SU-DHL-6 (cell line): ENCODE data around the gene SLC16A8.

ENCODE experiments used
- H2AFZ ChIP-seq: fragments of 200-600 bp; sonication (generic); 2 replicates; pipeline ENCODE4 v1.6.1; 2014; ENCODE audit warnings: low read depth, mild to moderate bottlenecking, moderate library complexity, mixed read lengths, antibody characterized with exemption, low read length; ENCODE audit not compliant: severe bottlenecking
- H3F3A ChIP-seq: fragments of 200-600 bp; shearing (Covaris generic); 2 replicates; pipeline ENCODE4 v1.6.0; 2016; ENCODE audit warnings: antibody characterized with exemption, mild to moderate bottlenecking; ENCODE audit not compliant: insufficient read depth
- H3K27ac ChIP-seq: fragments of 200-600 bp; sonication (generic); 2 replicates; pipeline ENCODE4 v1.5.1; 2016; ENCODE audit warnings: low read depth, mild to moderate bottlenecking, low read length, moderate library complexity, mixed read lengths
- H3K27me3 ChIP-seq: fragments of 200-600 bp; sonication (generic), shearing (Covaris generic); 2 replicates; pipeline ENCODE4 v1.6.0; 2014; ENCODE audit warnings: mild to moderate bottlenecking, low read length
- H3K36me3 ChIP-seq: fragments of 200-600 bp; sonication (generic); 2 replicates; pipeline ENCODE4 v1.6.1; 2014; ENCODE audit warnings: mild to moderate bottlenecking, low read length, mixed read lengths
- H3K4me2 ChIP-seq: fragments of 300-600, 200-600 bp; shearing (Covaris generic), sonication (generic); 2 replicates; pipeline ENCODE4 v1.6.0; 2014; ENCODE audit warnings: low read length, low read depth, mild to moderate bottlenecking; ENCODE audit not compliant: poor library complexity, severe bottlenecking
- H3K4me3 ChIP-seq: fragments of 200-600 bp; sonication (generic); 2 replicates; pipeline ENCODE4 v1.5.1; 2014; ENCODE audit warnings: antibody characterized with exemption, low read length, mild to moderate bottlenecking, mixed read lengths; ENCODE audit not compliant: insufficient read depth, poor library complexity, severe bottlenecking
- H3K79me2 ChIP-seq: fragments of 200-600 bp; sonication (generic); 2 replicates; pipeline ENCODE4 v1.6.1; 2014; ENCODE audit warnings: mild to moderate bottlenecking, low read length, moderate library complexity; ENCODE audit not compliant: insufficient read depth
- H3K9ac ChIP-seq: fragments of 200-600 bp; sonication (generic); 2 replicates; pipeline ENCODE4 v1.7.0; 2014; ENCODE audit warnings: mild to moderate bottlenecking, low read length
- H3K9me2 ChIP-seq: fragments of 200-600 bp; sonication (generic); replicated peaks from 2 replicates; pipeline ENCODE4 v1.6.1; 2014; ENCODE audit warnings: low read length; ENCODE audit not compliant: insufficient read depth
- H3K9me3 ChIP-seq: fragments of 200-600 bp; sonication (generic); 2 replicates; pipeline ENCODE4 v1.6.1; 2014; ENCODE audit warnings: low read length, mixed read lengths; ENCODE audit not compliant: insufficient read depth
- H4K20me1 ChIP-seq: fragments of 200-600 bp; sonication (generic); 2 replicates; pipeline ENCODE4 v1.6.1; 2014; ENCODE audit warnings: low read depth, mild to moderate bottlenecking, antibody characterized with exemption, low read length, moderate library complexity, mixed read lengths
- EZH2phosphoT487 ChIP-seq: fragments of 200-600 bp; sonication (generic), shearing (Covaris generic); conservative IDR thresholded peaks from 2 replicates; pipeline ENCODE4 v1.6.1; 2018; ENCODE audit warnings: mild to moderate bottlenecking, antibody characterized with exemption, low read length, moderate library complexity, mixed read lengths
- TF ChIP-seq, protein P1 (sequence below): fragments of 200-600 bp; sonication (generic); IDR thresholded peaks from one replicate; pipeline ENCODE4 v1.5.1; 2017; ENCODE audit warnings: antibody characterized with exemption, mild to moderate bottlenecking, low read length, moderate library complexity; ENCODE audit not compliant: insufficient read depth, poor library complexity, severe bottlenecking

The SLC16A8 gene

DNA sequence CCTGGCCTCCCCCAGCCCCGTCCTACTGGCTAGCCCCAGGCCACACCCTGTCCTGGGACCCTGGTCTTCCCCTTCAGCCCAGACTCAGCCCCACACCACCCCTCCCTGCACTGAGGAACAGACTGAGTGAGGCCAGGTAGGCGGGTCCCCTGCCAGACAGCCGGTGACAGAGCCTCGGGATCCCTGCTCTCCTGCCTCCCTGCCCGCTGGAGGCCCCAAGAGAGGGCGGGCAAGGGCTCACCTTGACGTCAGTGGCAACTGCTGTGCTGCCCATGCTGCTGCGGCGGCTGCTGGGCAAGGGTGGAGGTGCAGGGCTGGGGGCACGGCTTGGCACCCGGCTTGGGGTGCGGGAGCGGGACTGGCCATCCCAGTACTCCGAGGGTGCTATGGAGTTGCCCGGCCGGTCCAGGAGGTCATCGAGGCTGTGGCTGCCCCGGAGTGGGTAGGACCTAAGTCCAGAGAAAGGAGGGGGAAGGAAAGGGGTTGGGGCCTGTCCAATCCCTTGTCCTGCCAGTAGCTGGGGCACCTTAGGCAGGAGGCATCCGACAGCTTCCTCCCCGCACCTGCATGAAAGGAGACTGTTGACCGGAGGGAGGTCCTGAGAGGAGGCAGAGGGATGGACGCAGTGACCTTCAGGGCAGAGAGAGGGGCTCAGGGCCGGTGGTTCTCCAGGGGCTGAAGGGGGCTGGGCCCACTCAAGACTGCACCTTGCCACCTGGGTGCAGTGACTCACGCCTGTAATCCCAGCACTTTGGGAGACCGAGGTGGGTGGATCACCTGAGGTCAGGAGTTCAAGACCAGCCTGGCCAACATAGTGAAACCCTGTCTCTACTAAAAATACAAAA is 2.2 kb upstream of the SLC16A8 start:
- H2AFZ ChIP-seq: no peak overlapping the region
- no peak for TF ChIP-seq EZH2phosphoT487
- TF ChIP-seq, protein P1, sequence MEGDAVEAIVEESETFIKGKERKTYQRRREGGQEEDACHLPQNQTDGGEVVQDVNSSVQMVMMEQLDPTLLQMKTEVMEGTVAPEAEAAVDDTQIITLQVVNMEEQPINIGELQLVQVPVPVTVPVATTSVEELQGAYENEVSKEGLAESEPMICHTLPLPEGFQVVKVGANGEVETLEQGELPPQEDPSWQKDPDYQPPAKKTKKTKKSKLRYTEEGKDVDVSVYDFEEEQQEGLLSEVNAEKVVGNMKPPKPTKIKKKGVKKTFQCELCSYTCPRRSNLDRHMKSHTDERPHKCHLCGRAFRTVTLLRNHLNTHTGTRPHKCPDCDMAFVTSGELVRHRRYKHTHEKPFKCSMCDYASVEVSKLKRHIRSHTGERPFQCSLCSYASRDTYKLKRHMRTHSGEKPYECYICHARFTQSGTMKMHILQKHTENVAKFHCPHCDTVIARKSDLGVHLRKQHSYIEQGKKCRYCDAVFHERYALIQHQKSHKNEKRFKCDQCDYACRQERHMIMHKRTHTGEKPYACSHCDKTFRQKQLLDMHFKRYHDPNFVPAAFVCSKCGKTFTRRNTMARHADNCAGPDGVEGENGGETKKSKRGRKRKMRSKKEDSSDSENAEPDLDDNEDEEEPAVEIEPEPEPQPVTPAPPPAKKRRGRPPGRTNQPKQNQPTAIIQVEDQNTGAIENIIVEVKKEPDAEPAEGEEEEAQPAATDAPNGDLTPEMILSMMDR: no peak
- no peaks in the 10 kb centered on the region for H3K9me2 ChIP-seq
- H4K20me1 ChIP-seq: no peaks in the 10 kb centered on the region
- no peaks in the 10 kb centered on the region for H3K9me3 ChIP-seq
- H3K79me2 ChIP-seq: no peaks in the 10 kb centered on the region
- H3K27me3 ChIP-seq: no peaks in the 10 kb centered on the region
- H3F3A ChIP-seq: no peaks in the 10 kb centered on the region
- H3K27ac ChIP-seq: no peak overlapping the region
- no peak overlapping the region for H3K9ac ChIP-seq
- H3K4me2 ChIP-seq: no peak overlapping the region
- no peak overlapping the region for H3K4me3 ChIP-seq
- no peaks in the 10 kb centered on the region for H3K36me3 ChIP-seq

DNA sequence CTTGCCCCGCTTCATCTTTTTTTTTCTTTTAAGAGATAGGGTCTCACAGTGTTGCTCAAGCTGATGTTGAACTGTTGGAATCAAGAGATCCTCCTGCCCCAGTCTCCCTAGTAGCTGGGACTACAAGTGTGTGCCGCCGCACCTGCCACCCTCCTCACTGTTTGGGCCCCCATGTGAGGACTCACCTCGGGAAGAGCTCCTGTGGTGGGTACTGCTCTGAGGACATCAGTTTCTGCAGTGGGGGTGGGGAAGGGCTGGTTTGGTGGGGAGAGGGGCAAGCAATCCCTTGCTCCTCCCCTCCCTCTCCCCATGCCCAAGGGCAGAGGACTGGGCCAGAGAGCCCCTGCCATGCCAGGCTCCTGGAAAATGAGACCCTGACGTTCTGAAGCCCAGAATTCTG is 1.5 kb upstream of the SLC16A8 start:
- H3K9me2 ChIP-seq: no peaks in the 10 kb centered on the region
- no peak for TF ChIP-seq EZH2phosphoT487
- H3K27me3 ChIP-seq: no peaks in the 10 kb centered on the region
- no peak overlapping the region for H3K4me2 ChIP-seq
- H3K9me3 ChIP-seq: no peaks in the 10 kb centered on the region
- H4K20me1 ChIP-seq: no peaks in the 10 kb centered on the region
- H3K4me3 ChIP-seq: no peak overlapping the region
- no peak overlapping the region for H3K27ac ChIP-seq
- no peaks in the 10 kb centered on the region for H3K36me3 ChIP-seq
- no peak overlapping the region for H2AFZ ChIP-seq
- H3K9ac ChIP-seq: no peak overlapping the region
- no peaks in the 10 kb centered on the region for H3K79me2 ChIP-seq
- H3F3A ChIP-seq: no peaks in the 10 kb centered on the region

DNA sequence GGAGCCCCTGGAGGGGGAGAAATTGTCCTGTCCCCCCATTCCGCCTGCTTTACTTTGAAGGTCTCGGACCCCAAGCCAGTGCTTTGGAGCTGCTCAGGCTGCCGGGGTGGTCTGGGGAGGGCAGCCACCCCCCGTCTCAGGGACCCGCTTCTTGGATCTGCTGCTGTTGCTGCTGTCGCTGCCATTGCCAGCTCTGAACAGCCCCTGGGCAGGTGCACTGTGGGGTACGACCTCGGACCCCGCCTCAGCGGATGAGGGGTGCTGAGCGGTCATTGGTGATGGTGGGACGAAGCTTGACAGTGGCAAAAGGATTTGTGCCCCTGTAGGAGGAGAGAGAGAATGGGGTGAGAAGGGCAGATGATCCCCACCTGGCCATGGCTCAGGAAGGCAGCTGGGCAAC is 1.1 kb upstream of the SLC16A8 start:
- TF ChIP-seq, protein P1: no peak
- TF ChIP-seq EZH2phosphoT487: no peak
- H3K4me2 ChIP-seq: no peak overlapping the region
- no peak overlapping the region for H3K9ac ChIP-seq
- no peak overlapping the region for H3K27ac ChIP-seq
- H3K4me3 ChIP-seq: no peak overlapping the region
- H2AFZ ChIP-seq: no peak overlapping the region
- H3F3A ChIP-seq: no peaks in the 10 kb centered on the region
- H3K79me2 ChIP-seq: no peaks in the 10 kb centered on the region
- H3K9me2 ChIP-seq: no peaks in the 10 kb centered on the region
- H3K9me3 ChIP-seq: no peaks in the 10 kb centered on the region
- no peaks in the 10 kb centered on the region for H3K36me3 ChIP-seq
- no peaks in the 10 kb centered on the region for H4K20me1 ChIP-seq
- no peaks in the 10 kb centered on the region for H3K27me3 ChIP-seq

DNA sequence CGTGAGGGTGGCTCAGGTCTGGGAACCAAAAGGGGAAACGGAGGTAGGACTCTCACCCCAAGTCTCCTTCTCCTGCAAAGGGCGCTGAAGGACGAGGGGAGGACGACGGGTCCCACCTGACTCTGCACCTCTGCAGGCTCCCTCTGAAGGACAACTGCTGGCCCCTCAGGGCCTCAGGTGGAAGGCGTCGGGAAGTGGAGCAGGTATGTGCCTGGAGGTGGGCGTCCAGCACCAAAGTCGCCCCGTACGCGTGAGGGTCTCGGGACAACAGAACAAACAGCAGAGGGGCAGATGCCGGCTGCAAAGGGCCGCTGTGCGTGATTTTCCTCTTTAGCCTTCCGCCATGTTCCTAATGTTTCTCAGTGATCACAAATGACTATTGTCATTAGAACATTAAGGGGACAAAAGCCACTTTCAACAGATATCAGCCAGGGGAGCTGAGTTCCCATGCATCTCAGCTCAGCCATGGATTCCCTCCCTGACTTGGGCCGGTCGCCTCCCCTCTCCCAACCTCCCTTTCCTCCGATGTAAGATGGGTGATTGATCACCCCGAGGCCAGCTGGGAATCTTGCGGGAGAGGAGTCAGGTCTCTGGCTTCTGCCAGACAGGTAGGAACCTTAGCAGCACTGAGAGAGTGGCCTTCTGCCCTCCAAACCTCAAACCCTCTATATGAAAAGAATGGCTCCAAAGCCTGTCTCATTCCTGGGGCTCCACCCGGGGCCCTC is 836 bp downstream of the SLC16A8 start:
- Histone ChIP-seq H3K9ac (no peak overlapping the region), H3K9me3 (no peaks in the 10 kb centered on the region), H4K20me1 (no peaks in the 10 kb centered on the region), H2AFZ (no peak overlapping the region), H3F3A (no peaks in the 10 kb centered on the region), H3K27me3 (no peaks in the 10 kb centered on the region), H3K27ac (no peak overlapping the region), H3K36me3 (no peaks in the 10 kb centered on the region), H3K4me2 (no peak overlapping the region), H3K79me2 (no peaks in the 10 kb centered on the region), H3K4me3 (no peak overlapping the region), H3K9me2 (no peaks in the 10 kb centered on the region)
- TF ChIP-seq EZH2phosphoT487: no peak
- TF ChIP-seq, protein P1: no peak
